Activated CD8-positive, alpha-beta memory T cell treated with anti-CD3 and anti-CD28 coated beads, Interleukin-2, amount 10 ng/mL, durations not matched to agents 7 days and 5 days (primary cell): ENCODE results near the gene SLC22A17. TPM values are rescaled to one million over a fixed set of nuclear protein-coding genes. Genes with fewer than 3 reads are reported as not detected.
"Not testable (repeated sequence)": the region's sequence is repeated elsewhere in the genome, so short reads cannot be mapped to it uniquely, and the experiment has no call there.

ENCODE experiments used
- ATAC-seq: fragments of 150-1000 bp; cut with Tn5 transposase; one replicate; pipeline ENCODE4 v1.10.0; 2021; ENCODE audit warnings: moderate library complexity
- CTCF ChIA-PET: fragments of 350-600 bp; sonication (Branson Sonifier 250); formaldehyde crosslinking; loops from one replicate; lab custom pipeline; 2021; ENCODE audit warnings: antibody characterized with exemption; lab: Charles Lee
- DNase-seq: peaks from one replicate; pipeline ENCODE4 v3.0.0-alpha.2; 2020
- H3K27ac Mint-ChIP-seq: one replicate; pipeline ENCODE4 v1.8.0; 2021; ENCODE audit warnings: mild to moderate bottlenecking, mixed read lengths
- H3K27me3 Mint-ChIP-seq: one replicate; pipeline ENCODE4 v1.8.0; 2021; ENCODE audit warnings: mixed read lengths
- H3K36me3 Mint-ChIP-seq: one replicate; pipeline ENCODE4 v1.8.0; 2021; ENCODE audit warnings: mild to moderate bottlenecking, mixed read lengths
- H3K4me1 Mint-ChIP-seq: one replicate; pipeline ENCODE4 v1.8.0; 2021; ENCODE audit warnings: mixed read lengths
- H3K4me3 Mint-ChIP-seq: one replicate; pipeline ENCODE4 v1.8.0; 2021; ENCODE audit warnings: mild to moderate bottlenecking, moderate library complexity, mixed read lengths
- H3K9me3 Mint-ChIP-seq: one replicate; pipeline ENCODE4 v1.8.0; 2022; ENCODE audit warnings: low read depth, mixed read lengths
- total RNA-seq, 2 experiments: library from RNA; stranded (reverse); gene quantifications; one replicate each; pipeline ENCODE4 v1.2.3, GENCODE V29; 2021

SLC22A17 gene
- total RNA-seq, 2 experiments from 2014 or later = 1.7 to 2.8 TPM

- CTCF ChIA-PET = interaction anchor here (1.0 kb wide), 1 partner anchor 8 kb away, joined by 3 read pairs; no protein-coding TSS in a partner anchor
- peaks cover 5% of the 10 kb centered on the region for H3K27me3 Mint-ChIP-seq
- H3K4me3 Mint-ChIP-seq = no peak overlapping the region
- H3K36me3 Mint-ChIP-seq = no peaks in the 10 kb centered on the region
- no peaks in the 10 kb centered on the region for H3K9me3 Mint-ChIP-seq
- no peak for DNase-seq
- no peak overlapping the region for H3K27ac Mint-ChIP-seq
- no peaks in the 10 kb centered on the region for H3K4me1 Mint-ChIP-seq
- ATAC-seq = no peak
These were observed 35.5 kb upstream of the SLC22A17 start for GRCh38 chr14:23387916-23388882.

GRCh38 chr14:23386999-23387398, 34.3 kb upstream of the SLC22A17 start:
- Mint-ChIP-seq H3K4me3 (no peak overlapping the region), H3K4me1 (no peaks in the 10 kb centered on the region), H3K36me3 (no peaks in the 10 kb centered on the region), H3K27me3 (peaks cover 5% of the 10 kb centered on the region), H3K9me3 (no peaks in the 10 kb centered on the region), H3K27ac (no peak overlapping the region)
- no peak for DNase-seq
- no peak for ATAC-seq
- CTCF ChIA-PET = no interaction called here

GRCh38 chr14:23386266-23386657, 33.6 kb upstream of the SLC22A17 start:
- H3K36me3 Mint-ChIP-seq, DNase-seq, H3K4me1 Mint-ChIP-seq, H3K27me3 Mint-ChIP-seq, ATAC-seq, CTCF ChIA-PET, H3K4me3 Mint-ChIP-seq, H3K27ac Mint-ChIP-seq, H3K9me3 Mint-ChIP-seq: not testable (repeated sequence)

- CTCF ChIA-PET = interaction anchor here (0.6 kb wide), 1 partner anchor 59 kb away, joined by 3 read pairs; no protein-coding TSS in a partner anchor
- H3K4me1 Mint-ChIP-seq = no peaks in the 10 kb centered on the region
These were observed 33.1 kb upstream of the SLC22A17 start for GRCh38 chr14:23385642-23386265.

GRCh38 chr14:23385244-23385641, 32.6 kb upstream of the SLC22A17 start:
- no peaks in the 10 kb centered on the region for H3K36me3 Mint-ChIP-seq
- H3K4me1 Mint-ChIP-seq = no peaks in the 10 kb centered on the region
- H3K4me3 Mint-ChIP-seq = no peak overlapping the region
- no peak for ATAC-seq
- no peak for DNase-seq
- CTCF ChIA-PET = interaction anchor here (0.6 kb wide), 1 partner anchor 58 kb away, joined by 3 read pairs; no protein-coding TSS in a partner anchor
- no peak overlapping the region for H3K27ac Mint-ChIP-seq
- H3K9me3 Mint-ChIP-seq = no peaks in the 10 kb centered on the region
- H3K27me3 Mint-ChIP-seq = peaks cover 7% of the 10 kb centered on the region

More at GRCh38 chr14:23385642-23386265, 33.1 kb upstream of the SLC22A17 start:
- Mint-ChIP-seq H3K36me3 (no peaks in the 10 kb centered on the region), H3K27me3 (peaks cover 10% of the 10 kb centered on the region), H3K4me3 (no peak overlapping the region), H3K27ac (no peak overlapping the region), H3K9me3 (no peaks in the 10 kb centered on the region)
- no peak for DNase-seq
- ATAC-seq = no peak

GRCh38 chr14:23384364-23385080, 31.8 kb upstream of the SLC22A17 start:
- ATAC-seq (no peak), DNase-seq (no peak)
- H3K27me3 Mint-ChIP-seq = peaks cover 7% of the 10 kb centered on the region
- no peak overlapping the region for H3K4me3 Mint-ChIP-seq
- H3K9me3 Mint-ChIP-seq = no peaks in the 10 kb centered on the region
- no peak overlapping the region for H3K27ac Mint-ChIP-seq
- H3K36me3 Mint-ChIP-seq = no peaks in the 10 kb centered on the region
- CTCF ChIA-PET = interaction anchor here (0.6 kb wide), 1 partner anchor 58 kb away, joined by 3 read pairs; no protein-coding TSS in a partner anchor
- H3K4me1 Mint-ChIP-seq = peaks cover 2% of the 10 kb centered on the region

- DNase-seq (no peak), ATAC-seq (no peak)
- CTCF ChIA-PET = interaction anchor here (1.3 kb wide), 2 partner anchors 56 to 76 kb away, joined by 3 to 4 read pairs; no protein-coding TSS in a partner anchor
- H3K36me3 Mint-ChIP-seq = no peaks in the 10 kb centered on the region
- peaks cover 5% of the 10 kb centered on the region for H3K4me1 Mint-ChIP-seq
- no peaks in the 10 kb centered on the region for H3K9me3 Mint-ChIP-seq
- H3K4me3 Mint-ChIP-seq = no peak overlapping the region
- H3K27ac Mint-ChIP-seq = no peak overlapping the region
- peaks cover 7% of the 10 kb centered on the region for H3K27me3 Mint-ChIP-seq
These were observed 30.2 kb upstream of the SLC22A17 start for GRCh38 chr14:23382731-23383440.

- no peak for ATAC-seq
- no peaks in the 10 kb centered on the region for H3K36me3 Mint-ChIP-seq
- H3K4me1 Mint-ChIP-seq = peaks cover 8% of the 10 kb centered on the region
- peaks cover 7% of the 10 kb centered on the region for H3K27me3 Mint-ChIP-seq
- H3K27ac Mint-ChIP-seq = no peak overlapping the region
- no peak for DNase-seq
- no peak overlapping the region for H3K4me3 Mint-ChIP-seq
- H3K9me3 Mint-ChIP-seq = no peaks in the 10 kb centered on the region
- CTCF ChIA-PET = interaction anchor here (1.2 to 3.9 kb wide), 5 partner anchors 11 to 261 kb away, joined by 3 to 24 read pairs (median 3); no protein-coding TSS in a partner anchor
These were observed 29.6 kb upstream of the SLC22A17 start for GRCh38 chr14:23382276-23382675.

- Mint-ChIP-seq H3K4me1 (peaks cover 8% of the 10 kb centered on the region), H3K9me3 (no peaks in the 10 kb centered on the region), H3K27me3 (peaks cover 7% of the 10 kb centered on the region), H3K27ac (no peak overlapping the region), H3K4me3 (no peak overlapping the region), H3K36me3 (no peaks in the 10 kb centered on the region)
- DNase-seq = no peak
- ATAC-seq = no peak
- CTCF ChIA-PET = interaction anchor here (1.2 to 3.9 kb wide), 5 partner anchors 12 to 261 kb away, joined by 3 to 24 read pairs (median 3); no protein-coding TSS in a partner anchor
These were observed 29.2 kb upstream of the SLC22A17 start for GRCh38 chr14:23381871-23382270.

- Mint-ChIP-seq H3K9me3 (no peaks in the 10 kb centered on the region), H3K4me1 (peaks cover 8% of the 10 kb centered on the region), H3K4me3 (no peak overlapping the region), H3K27ac (no peak overlapping the region), H3K27me3 (peaks cover 7% of the 10 kb centered on the region), H3K36me3 (no peaks in the 10 kb centered on the region)
- CTCF ChIA-PET = interaction anchor here (1.0 to 3.9 kb wide), 21 partner anchors 7 to 312 kb away, joined by 3 to 37 read pairs (median 5); partner anchors contain the start of genes PABPN1 and SLC22A17
- no peak for ATAC-seq
- no peak for DNase-seq
These were observed 28.3 kb upstream of the SLC22A17 start for GRCh38 chr14:23380976-23381375.

GRCh38 chr14:23380197-23380914, 27.7 kb upstream of the SLC22A17 start:
- Mint-ChIP-seq H3K27me3 (peaks cover 7% of the 10 kb centered on the region), H3K4me1 (peaks cover 8% of the 10 kb centered on the region), H3K4me3 (no peak overlapping the region), H3K27ac (no peak overlapping the region), H3K9me3 (no peaks in the 10 kb centered on the region), H3K36me3 (no peaks in the 10 kb centered on the region)
- CTCF ChIA-PET = interaction anchor here (0.6 to 3.9 kb wide), 42 partner anchors 8 to 809 kb away, joined by 3 to 37 read pairs (median 4); partner anchors contain the start of genes CEBPE, HOMEZ, PABPN1 and PPP1R3E
- DNase-seq (no peak), ATAC-seq (no peak)
